HG02571 (cell line): ENCODE measurements around the gene TEX54.
"Not testable (repeated sequence)": the region's sequence is repeated elsewhere in the genome, so short reads cannot be mapped to it uniquely, and the experiment has no call there.

Source experiments
- ATAC-seq: cut with Tn5 transposase; IDR thresholded peaks from one replicate; pipeline ENCODE4 v1.9.1; 2021; ENCODE audit warnings: mild to moderate bottlenecking, moderate library complexity; ENCODE audit not compliant: unreplicated experiment

Gene TEX54

GRCh38 chr11:62832336-62833234, at the start of gene TEX54:
Gene TEX54, minus strand, starts transcription at chr11:62832841.
- ATAC-seq = peak; percentile 3

- ATAC-seq = no peak
These were observed 49.7 kb upstream of the TEX54 start for GRCh38 chr11:62882431-62882749.

GRCh38 chr11:62881579-62882430, 49.2 kb upstream of the TEX54 start:
- ATAC-seq = peak; percentile 50

GRCh38 chr11:62880803-62881578, 48.4 kb upstream of the TEX54 start, which contains the start of gene SLC3A2:
Gene SLC3A2, plus strand, starts transcription at chr11:62880896. Its CDS starts 128 bp downstream, at chr11:62881024.
- peak; percentile 65 for ATAC-seq

- no peak for ATAC-seq
These were observed 47.7 kb upstream of the TEX54 start for GRCh38 chr11:62880231-62880802.

- ATAC-seq = no peak
These were observed 46.8 kb upstream of the TEX54 start for GRCh38 chr11:62879235-62879978.

- ATAC-seq = no peak
These were observed 44.1 kb upstream of the TEX54 start for GRCh38 chr11:62876712-62877111.

- no peak for ATAC-seq
These were observed 43.2 kb upstream of the TEX54 start for GRCh38 chr11:62875698-62876478.

GRCh38 chr11:62874851-62875250, 42.2 kb upstream of the TEX54 start:
- ATAC-seq = no peak

GRCh38 chr11:62865635-62866034, 33.0 kb upstream of the TEX54 start:
- ATAC-seq = no peak

- no peak for ATAC-seq
These were observed 31.2 kb upstream of the TEX54 start for GRCh38 chr11:62863687-62864335.

GRCh38 chr11:62861564-62862192, 29.0 kb upstream of the TEX54 start:
- not testable (repeated sequence) for ATAC-seq

- ATAC-seq = no peak
These were observed 28.4 kb upstream of the TEX54 start for GRCh38 chr11:62860835-62861563.

GRCh38 chr11:62859281-62859703, 26.7 kb upstream of the TEX54 start:
- ATAC-seq = not testable (repeated sequence)

- no peak for ATAC-seq
These were observed 25.6 kb upstream of the TEX54 start for GRCh38 chr11:62858201-62858600.

- no peak for ATAC-seq
These were observed 24.9 kb upstream of the TEX54 start for GRCh38 chr11:62857541-62857982.

- no peak for ATAC-seq
These were observed 23.8 kb upstream of the TEX54 start for GRCh38 chr11:62856333-62856895.
